GM08714 (cell line): Measurements from ENCODE around the gene PROM1.

Experiments
- H3K4me3 ChIP-seq: fragments of 200-500 bp; sonication (Bioruptor generic); 2 replicates; pipeline ENCODE4 v1.5.1; 2014; ENCODE audit warnings: mild to moderate bottlenecking, low read length, inconsistent platforms
- ZNF274 ChIP-seq: IDR thresholded peaks from 2 replicates; pipeline ENCODE4 v1.6.1; 2012; ENCODE audit warnings: mild to moderate bottlenecking, low read depth, low read length

Gene PROM1

DNA sequence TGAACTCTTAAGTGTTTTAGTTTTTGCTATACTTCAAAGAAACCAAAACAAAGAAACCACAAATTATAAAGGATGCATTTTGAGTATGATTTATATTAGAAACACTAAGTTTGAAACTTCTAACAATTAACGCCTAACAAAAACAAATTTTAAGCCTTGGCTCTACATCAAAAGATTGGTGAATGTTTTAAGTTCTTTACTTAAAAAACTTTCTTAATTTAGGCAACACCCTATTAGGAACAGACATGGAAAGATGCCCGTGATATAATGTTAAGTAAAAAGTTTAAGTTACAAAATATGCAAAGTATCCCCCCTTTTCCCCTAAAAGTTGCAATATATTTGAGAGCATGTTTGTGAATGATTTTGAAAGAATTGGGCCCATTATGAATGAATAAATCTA lies 21.2 kb downstream of the PROM1 start:
- no peak for TF ChIP-seq ZNF274
- H3K4me3 ChIP-seq: no peak overlapping the region

DNA sequence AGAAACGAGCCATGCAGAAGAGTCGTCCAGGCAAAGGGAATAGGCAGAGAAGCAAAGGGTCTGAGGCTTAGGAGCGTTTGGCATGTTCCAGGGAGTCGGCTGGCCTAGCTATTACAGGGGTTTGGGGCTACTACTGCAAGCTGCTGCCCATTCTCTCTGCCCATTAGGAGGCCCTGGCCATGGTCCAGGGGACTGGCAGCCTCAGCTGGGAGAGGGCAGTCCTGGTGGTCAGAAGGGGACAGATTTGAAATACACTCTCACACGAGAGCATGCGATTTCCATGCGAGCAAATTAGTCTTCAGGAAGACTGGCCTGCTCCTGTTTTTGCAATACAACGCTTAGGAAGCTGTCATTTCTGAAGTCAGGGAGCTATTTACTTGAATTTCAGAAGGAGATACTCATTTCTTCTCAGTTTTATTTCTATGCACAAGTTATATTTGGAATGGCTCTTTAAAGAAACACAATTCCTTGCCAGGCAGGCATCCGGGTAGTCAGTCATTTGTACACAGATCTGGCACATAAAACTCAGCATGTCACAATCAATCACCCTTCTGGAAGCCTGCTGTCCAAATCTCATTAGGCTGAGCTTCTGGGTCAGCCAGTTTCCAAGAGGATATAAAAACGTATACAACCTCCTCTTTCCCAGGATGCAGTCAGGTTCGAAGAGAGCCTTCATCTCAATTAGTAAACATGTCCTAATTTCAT lies 27.0 kb downstream of the PROM1 start:
- no peak overlapping the region for H3K4me3 ChIP-seq
- no peak for TF ChIP-seq ZNF274

- no peak for TF ChIP-seq ZNF274
- H3K4me3 ChIP-seq: no peak overlapping the region
Observed at GRCh38 chr4:16055873-16056272, 27.9 kb downstream of the PROM1 start.

DNA sequence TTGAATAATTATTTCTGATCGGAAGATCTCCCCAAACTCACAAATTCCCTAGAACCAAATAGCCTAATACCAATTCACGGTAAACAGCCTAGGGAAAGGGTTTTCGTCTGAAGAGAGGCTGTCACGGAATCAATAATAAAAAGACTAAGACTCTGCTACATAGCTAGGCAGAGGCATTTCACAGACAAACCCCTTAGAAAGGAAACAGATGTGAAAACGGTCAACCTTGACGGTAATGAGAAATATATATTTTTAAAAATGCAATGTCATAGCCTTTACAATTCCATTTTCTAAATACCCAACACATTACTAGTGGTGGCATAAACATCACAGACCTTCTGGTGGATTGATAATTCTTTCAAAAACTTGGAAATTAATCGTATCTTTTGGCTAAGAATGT lies 28.4 kb downstream of the PROM1 start:
- H3K4me3 ChIP-seq: no peak overlapping the region
- no peak for TF ChIP-seq ZNF274

- no peak overlapping the region for H3K4me3 ChIP-seq
- no peak for TF ChIP-seq ZNF274
Observed at GRCh38 chr4:16052939-16053338, 30.9 kb downstream of the PROM1 start.

- no peak for TF ChIP-seq ZNF274
- H3K4me3 ChIP-seq: no peak overlapping the region
Observed at GRCh38 chr4:16051980-16052379, 31.8 kb downstream of the PROM1 start.

- no peak for TF ChIP-seq ZNF274
- H3K4me3 ChIP-seq: no peak overlapping the region
Observed at GRCh38 chr4:16051132-16051531, 32.7 kb downstream of the PROM1 start.

DNA sequence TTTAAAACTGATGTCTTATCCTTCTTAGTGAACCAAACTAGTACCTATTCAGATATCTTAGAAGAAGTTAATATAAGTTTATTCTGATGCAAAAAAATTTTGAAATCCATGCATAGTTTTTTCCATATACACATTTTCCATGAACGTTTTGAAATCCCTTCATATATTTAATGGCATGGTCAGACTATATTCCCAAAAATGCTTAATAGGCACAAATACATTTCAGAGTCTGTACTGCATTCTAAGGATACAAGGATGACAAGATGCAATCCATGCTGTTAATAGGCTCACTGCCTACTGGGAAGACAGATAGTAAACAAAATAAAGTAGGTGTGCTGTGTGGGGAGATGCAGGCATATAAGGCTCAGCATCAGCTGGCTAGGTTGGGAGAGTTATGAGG lies 33.2 kb downstream of the PROM1 start:
- no peak overlapping the region for H3K4me3 ChIP-seq
- TF ChIP-seq ZNF274: no peak

DNA sequence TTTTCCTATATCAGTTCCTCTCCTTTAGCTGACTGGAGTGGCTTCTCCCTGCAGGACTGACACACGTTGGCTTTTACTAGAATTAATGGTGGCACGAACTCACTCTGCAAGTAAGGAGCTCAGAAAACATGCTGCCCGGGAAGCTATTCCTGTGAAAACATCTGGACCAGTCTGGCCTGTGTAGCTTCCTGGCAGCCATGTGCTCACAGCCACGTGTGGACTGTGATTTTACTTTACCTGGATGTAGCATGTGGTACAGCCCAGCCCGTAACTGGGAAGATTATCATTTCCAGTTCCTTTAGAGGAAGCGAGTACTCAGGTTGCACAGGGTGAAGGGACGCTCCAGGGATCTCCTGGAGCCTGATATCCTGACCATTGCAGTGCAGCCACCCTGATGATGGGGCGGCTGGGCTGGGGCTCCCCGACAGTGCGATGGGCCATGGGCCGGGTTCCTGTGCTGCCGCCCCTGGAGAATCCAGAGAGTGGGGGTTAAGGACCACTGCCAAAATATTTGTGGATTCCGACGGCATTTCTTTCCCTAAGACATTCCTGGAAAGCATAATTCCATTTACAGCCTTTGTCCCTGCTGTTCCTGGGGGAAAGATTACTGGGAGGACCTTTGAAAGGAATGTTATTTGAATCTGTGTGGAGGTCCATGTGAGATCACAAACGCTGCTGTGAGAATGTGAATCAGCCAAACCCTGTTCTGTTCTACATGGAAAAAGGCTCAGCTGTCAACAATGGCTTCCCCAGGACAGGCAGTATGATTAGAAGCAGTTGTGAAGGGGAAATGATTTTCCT lies 35.0 kb downstream of the PROM1 start:
- TF ChIP-seq ZNF274: no peak
- H3K4me3 ChIP-seq: no peak overlapping the region

GRCh38 chr4:16045687-16046086 lies 38.1 kb downstream of the PROM1 start:
- H3K4me3 ChIP-seq: no peak overlapping the region
- TF ChIP-seq ZNF274: no peak

GRCh38 chr4:16043642-16044498 lies 40.0 kb downstream of the PROM1 start:
- H3K4me3 ChIP-seq: no peak overlapping the region
- TF ChIP-seq ZNF274: no peak

DNA sequence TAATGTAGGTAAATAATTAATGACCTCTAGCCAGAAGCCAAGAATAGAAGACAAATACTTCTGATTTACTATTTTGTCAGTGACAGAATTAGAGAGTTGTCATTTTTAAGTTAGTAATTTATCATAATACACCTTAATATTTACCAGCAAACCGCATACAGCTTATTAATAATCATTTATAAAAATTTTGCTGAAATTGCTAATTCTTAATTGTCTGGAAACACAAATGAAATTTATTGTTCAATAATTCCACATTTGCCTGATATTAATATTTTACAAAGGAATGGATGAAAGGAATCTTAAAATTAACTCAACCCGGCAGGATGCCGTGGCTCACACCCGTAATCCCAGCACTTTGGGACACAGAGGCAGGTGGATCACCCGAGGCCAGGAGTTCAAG lies 44.7 kb downstream of the PROM1 start:
- H3K4me3 ChIP-seq: no peak overlapping the region
- TF ChIP-seq ZNF274: no peak

GRCh38 chr4:16037901-16038300 lies 45.9 kb downstream of the PROM1 start:
- no peak overlapping the region for H3K4me3 ChIP-seq
- TF ChIP-seq ZNF274: no peak

DNA sequence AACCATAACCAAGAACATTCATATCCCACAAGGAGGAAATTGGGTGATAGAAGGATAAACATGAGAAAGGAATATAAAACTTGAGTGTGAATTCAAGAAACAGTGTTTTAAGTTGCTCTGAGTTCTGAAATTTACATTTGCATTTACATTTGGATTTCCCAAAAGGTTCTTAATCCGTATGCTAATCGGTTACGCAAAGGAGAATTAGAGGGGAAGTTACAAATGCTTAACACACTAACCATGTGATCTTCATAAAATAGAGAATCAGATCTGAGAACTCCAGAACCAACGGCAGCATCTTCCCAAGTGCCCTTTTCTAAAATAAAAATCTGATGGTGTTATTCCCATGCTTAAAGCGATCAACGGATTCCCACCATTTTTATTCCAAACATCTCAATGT lies 48.0 kb downstream of the PROM1 start:
- H3K4me3 ChIP-seq: no peak overlapping the region
- TF ChIP-seq ZNF274: no peak
